Adipose tissue (tissue), 3 donors: Measurements from ENCODE around the gene FAH. TPM values are rescaled to one million over a fixed set of nuclear protein-coding genes. Genes with fewer than 3 reads are reported as not detected.

Source experiments
- H3K27ac ChIP-seq: one replicate; pipeline ENCODE4 v1.5.1; 2013; ENCODE audit warnings: low read depth, low read length
- WGBS, 3 donors: extraction: QIAGEN DNeasy Blood & Tissue Kit; methylation state at CpG; one replicate each; pipeline ENCODE4 v1.1.7; 2013; 5-methylcytosine and 5-hydroxymethylcytosine counted together
- polyA plus RNA-seq, 3 donors: library from polyadenylated mRNA; stranded (reverse); fragments of 200-250 nt; gene quantifications; one replicate each; pipeline ENCODE4 v1.2.3, GENCODE V29; 2013
- donor health status: healthy with polysubstance abuse.
- donor health status: Bipolar disorder and iron deficiency.
- donor health status: healthy.

Gene FAH
- polyA plus RNA-seq, 3 donors = 25.3 to 239 (median 78.1) TPM

GRCh38 chr15:80210611-80211573, 58.1 kb downstream of the FAH start:
- H3K27ac ChIP-seq = no peak overlapping the region
- 56 to 75% (median 69%) methylated on average over 12 of the region's 12 CpGs for WGBS, 3 donors

DNA sequence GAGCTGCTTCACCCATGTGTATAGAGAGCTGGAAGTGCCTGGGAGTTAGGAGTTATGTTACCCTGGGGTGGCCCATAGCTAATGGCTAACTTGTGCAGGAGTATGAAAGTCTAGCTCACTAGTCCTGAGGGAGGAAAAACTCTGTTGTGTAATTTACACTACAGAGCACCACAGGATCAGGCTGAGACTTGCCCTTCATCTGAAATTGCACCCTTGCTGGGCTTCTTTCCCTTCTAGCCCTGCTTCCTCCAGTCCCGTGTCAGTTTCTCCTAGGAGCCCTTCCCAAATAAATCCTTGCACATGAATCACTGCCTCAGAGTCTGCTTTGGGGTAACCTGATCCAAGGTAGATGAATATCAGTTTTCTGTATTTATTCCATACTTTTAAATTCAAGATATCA, 59.2 kb downstream of the FAH start:
- 53 to 90% (median 69%) methylated on average over 1 of the region's 1 CpG for WGBS, 3 donors
- no peak overlapping the region for H3K27ac ChIP-seq

DNA sequence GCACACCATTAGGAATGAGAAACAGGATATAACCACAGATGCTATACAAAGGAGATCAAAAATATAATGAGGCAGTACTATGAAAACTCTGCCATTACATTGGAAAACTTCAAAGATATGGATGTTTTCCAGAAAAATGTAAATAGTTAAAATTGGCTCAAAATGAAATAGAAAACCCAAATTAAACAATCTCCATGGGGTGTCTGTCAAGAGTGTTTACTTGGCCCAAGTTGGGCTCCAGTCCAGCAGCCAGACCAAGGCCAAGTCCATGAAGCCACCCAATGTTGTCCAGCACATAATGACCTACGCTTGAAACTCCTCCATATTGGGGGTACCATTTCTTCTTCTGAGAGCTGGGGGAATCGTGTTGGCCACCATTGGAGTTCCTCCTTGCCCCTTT, 62.1 kb downstream of the FAH start:
- WGBS, 3 donors = 63 to 88% (median 84%) methylated on average over 2 of the region's 2 CpGs
- no peak overlapping the region for H3K27ac ChIP-seq

DNA sequence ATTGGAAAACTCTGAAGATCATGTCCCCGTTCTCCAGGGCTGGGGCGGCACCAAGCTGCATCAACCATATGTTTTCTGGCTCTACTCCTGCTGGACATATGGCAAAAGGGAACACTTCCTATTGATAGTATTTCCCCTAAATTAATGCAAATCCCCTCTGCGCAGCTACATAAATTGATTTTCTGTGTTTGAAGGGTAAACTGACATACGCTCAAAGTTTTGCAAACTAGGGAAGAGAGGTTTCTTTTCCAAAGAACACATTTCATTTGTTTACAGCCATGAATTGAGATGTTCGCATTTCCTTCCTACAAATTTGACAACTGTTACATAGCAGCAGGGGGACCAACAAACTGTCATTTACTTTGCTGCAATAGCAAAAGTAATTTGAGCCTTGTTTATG, 63.3 kb downstream of the FAH start:
- H3K27ac ChIP-seq = no peak overlapping the region
- 92 to 93% (median 93%) methylated on average over 5 of the region's 5 CpGs for WGBS, 3 donors

- H3K27ac ChIP-seq = no peak overlapping the region
- 57 to 91% (median 89%) methylated on average over 1 of the region's 1 CpG for WGBS, 3 donors
Observed at GRCh38 chr15:80216911-80217310, 64.1 kb downstream of the FAH start.

DNA sequence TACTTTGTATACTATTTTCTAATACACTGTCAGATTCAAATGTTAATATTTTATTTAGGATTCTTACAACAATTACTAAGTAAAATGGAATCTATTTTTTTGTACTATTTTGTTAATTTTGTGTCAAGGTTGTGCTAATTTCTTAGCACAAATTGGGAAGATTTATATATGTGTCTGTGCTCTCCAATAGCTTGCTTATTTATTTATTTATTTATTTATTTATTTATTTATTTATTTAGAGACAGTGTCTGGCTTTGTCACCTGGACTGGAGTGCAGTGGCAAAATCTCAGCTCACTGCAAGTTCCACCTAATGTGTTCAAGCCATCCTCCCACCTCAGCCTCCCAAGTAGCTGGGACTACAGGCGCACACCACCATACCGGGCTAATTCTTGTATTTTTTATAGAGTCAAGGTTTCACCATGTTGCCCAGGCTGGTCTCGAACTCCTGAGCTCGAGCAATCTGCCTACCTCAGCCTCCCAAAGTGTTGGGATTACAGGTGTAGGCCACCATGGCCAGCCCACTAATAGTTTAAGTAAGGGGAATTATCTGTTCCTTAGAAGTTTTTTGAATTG, 64.6 kb downstream of the FAH start:
- WGBS, 3 donors = 91 to 99% (median 91%) methylated on average over 4 of the region's 4 CpGs
- H3K27ac ChIP-seq = no peak overlapping the region

GRCh38 chr15:80219955-80220354, 67.2 kb downstream of the FAH start:
- H3K27ac ChIP-seq = no peak overlapping the region
- WGBS, 3 donors = 86 to 92% (median 89%) methylated on average over 2 of the region's 2 CpGs

- no peak overlapping the region for H3K27ac ChIP-seq
- 81 to 85% (median 84%) methylated on average over 7 of the region's 7 CpGs for WGBS, 3 donors
Observed at GRCh38 chr15:80228959-80229610, 76.3 kb downstream of the FAH start.

DNA sequence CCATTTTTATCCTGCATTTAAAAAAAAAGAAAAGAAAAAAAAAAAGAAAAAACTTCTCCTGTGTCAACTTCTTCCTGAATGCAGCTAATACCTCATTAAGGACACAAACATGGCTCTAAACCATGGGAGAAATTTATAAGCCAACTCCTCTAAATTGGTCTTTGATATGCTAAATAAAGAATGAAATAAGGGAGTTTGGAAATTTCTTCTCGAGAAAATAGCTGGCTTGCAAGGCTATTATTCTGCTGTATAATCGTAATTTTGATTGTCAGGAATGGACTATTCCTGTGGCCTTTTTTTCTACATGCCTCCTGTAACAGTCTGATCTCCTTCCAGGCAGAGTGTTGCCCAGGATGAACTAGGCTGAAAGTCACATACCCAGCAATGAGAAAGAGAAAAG, 78.6 kb downstream of the FAH start:
- WGBS, 3 donors = 49 to 74% (median 74%) methylated on average over 2 of the region's 2 CpGs
- no peak overlapping the region for H3K27ac ChIP-seq

DNA sequence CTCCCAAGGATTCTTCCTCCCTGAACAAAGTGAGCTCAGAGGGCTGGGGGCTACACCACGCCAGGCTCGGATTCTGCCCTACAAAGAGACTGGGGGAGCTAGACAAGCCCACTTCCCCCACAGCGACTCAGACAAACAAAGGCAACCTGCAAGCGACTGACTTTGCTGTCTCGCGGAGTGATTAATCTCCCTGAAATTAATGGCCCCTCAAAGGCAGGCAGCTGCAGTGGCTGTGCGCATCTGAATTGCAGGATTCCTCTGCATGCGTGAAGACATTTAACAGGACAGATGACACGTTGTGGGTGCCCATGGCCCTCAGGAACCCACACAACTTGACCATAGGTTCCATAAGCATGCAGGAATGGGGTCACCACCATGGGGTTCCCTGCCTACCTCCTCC, 80.8 kb downstream of the FAH start:
- WGBS, 3 donors = 47 to 52% (median 52%) methylated on average over 9 of the region's 9 CpGs
- H3K27ac ChIP-seq = no peak overlapping the region

GRCh38 chr15:80234883-80235282, 82.1 kb downstream of the FAH start:
- H3K27ac ChIP-seq = no peak overlapping the region
- WGBS, 3 donors = 57 to 76% (median 60%) methylated on average over 4 of the region's 4 CpGs

Other genes with a start within 250 kb of the FAH start
- gene BCL2A1, start 181.8 kb upstream of the FAH start, polyA plus RNA-seq = 10 to 100 TPM in 2 of 3 donors, 1 to 10 TPM in 1; 1.2 to 36.0 (median 25.7) TPM
- gene ZFAND6, start 93.3 kb upstream of the FAH start, polyA plus RNA-seq = 10 to 100 TPM; 31.0 to 97.4 (median 79.4) TPM
- under 1 TPM; 0.12 to 0.33 (median 0.22) TPM for gene CTXND1, start 99.2 kb downstream of the FAH start, polyA plus RNA-seq